Stimulated activated CD4-positive, alpha-beta T cell treated with anti-CD3 and anti-CD28 coated beads, TNF-alpha, amount 100 ng/mL, for 1 hour (primary cell): Measurements from ENCODE around the gene DLK1.

Source experiments
- DNase-seq, 3 donors: peaks; one replicate each; pipeline ENCODE4 v3.0.0-alpha.2; 2020; ENCODE audit warnings: low read depth in 3 of 3, low spot score in 1 of 3

The DLK1 gene

GRCh38 chr14:100692859-100693558 is 33.7 kb upstream of the DLK1 start:
- no peak for DNase-seq

- DNase-seq: no peak
These were observed 32.7 kb upstream of the DLK1 start for GRCh38 chr14:100693877-100694578.

DNA sequence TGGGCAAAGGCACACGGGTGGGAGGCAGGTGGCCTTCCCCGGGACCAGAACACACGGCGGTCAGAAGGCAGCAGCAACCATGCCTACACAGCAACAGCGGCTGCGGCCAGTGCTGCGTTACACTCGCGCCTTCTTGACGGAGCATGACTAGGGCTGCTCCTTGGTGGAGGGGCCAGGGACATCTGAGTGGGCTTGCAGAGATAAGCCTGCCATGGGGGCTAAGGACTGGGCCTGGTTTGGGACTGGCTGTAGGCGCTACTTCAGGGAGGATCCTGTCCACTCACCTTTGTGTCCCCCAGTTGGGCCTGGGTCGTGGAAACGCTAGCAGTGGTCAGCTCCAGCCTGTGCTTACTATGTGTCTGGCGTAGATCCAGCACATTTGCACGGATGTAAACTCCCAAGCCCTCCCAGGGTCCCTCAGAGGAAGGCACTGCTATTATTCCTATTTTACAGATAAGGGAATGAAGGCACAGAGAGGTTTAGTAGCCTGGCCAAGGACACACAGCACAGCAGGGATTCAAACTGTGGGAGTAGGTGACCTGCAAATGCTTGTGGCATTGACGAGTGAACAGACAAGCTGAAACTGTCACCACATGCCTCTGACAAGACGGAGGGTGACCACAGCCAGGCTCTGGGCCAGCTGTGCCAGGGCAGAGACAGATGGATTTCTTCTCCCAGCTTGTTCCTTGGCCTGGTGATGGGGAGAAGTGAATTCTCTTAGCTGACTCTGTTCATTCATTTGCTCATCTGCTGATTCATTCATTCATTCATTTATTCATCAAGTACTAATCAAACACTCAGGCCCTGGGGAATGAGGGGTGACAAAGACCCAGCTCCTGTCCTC is 31.9 kb upstream of the DLK1 start:
- no peak for DNase-seq

GRCh38 chr14:100695423-100695738 is 31.3 kb upstream of the DLK1 start:
- DNase-seq: no peak

DNA sequence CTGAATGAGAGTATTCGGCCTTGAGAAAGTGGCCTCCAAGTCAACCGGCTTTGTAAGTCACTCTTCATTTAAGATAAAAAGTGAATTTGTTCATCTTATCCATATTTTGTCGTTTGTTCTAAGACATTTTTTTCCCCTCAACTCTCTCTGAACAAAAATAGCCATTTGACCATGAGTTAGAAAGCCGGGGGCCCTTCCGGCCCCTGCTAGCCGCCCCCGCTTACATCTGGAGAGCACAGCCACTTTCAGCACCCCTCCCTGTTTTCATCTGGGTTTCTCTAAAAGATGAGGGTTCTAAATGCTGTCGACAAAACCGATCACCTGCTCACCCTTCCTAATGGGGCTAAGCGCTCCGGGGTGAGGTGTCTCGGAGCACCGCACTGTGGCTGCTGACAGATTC is 30.7 kb upstream of the DLK1 start:
- DNase-seq: no peak

DNA sequence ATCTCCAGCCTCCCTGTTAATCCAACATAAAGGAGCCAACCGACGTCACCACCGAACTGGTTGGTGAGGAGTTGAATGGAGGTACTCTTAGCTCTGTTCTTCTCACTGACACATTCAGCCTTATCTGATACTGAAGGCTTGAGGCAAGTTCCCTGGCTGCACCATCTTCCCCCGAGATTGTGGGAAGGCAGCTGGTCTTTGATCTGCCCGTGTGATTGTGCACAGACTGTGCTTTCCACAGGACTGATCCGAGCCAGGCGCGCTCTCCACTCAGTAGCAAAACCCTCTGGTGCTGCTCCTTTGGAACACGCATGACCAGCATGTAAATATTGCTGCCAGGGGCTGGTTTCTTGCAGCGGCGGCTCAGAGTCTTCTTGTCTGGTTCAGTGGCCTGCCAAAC is 30.1 kb upstream of the DLK1 start:
- no peak for DNase-seq

DNA sequence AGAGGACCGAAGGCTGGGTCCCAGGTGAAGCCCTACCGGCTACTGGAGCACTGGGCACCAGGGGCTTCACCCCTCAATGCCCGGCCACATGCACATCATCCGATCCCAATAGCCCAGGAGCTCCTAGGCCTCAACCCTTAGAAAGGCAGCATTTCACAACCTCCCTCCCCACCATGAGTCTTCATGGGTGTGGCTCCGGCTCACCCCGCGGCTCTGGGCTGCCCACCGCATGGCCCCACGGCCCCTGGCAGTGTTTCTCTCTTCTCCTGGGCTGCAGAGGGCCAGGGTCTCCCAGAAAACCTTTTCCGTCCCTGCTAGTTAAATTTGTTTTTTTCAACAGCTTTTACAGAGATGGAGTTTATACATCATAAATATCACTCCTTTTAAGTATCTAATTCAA is 28.6 kb upstream of the DLK1 start:
- DNase-seq: no peak

- no peak for DNase-seq
These were observed 27.8 kb upstream of the DLK1 start for GRCh38 chr14:100698666-100699448.

DNA sequence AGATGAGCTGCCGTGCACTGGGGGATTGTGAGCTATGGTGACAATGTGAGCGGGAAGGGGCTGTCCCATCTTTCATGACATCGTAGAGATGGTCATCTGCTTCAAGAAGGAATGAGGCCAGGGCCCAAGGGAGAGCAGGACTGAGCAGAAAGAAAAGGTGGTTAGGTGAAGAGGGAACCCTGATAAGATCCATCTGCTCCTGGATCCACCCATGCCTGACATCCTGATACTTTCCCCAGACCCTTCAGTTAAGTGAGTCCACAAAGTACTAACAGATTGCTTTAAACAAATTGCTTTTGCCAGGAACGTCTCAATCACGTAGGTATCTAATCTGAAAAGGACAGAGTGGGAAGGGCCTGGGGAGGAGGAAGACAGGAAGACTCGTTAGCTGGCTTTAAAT is 25.4 kb upstream of the DLK1 start:
- DNase-seq: no peak

GRCh38 chr14:100702590-100702989 is 24.1 kb upstream of the DLK1 start:
- no peak for DNase-seq

GRCh38 chr14:100703386-100704220 is 23.1 kb upstream of the DLK1 start:
- DNase-seq: no peak

GRCh38 chr14:100706200-100706599 is 20.5 kb upstream of the DLK1 start:
- no peak for DNase-seq

GRCh38 chr14:100706860-100707259 is 19.8 kb upstream of the DLK1 start:
- no peak for DNase-seq

- no peak for DNase-seq
These were observed 18.0 kb upstream of the DLK1 start for GRCh38 chr14:100708425-100709288.

- DNase-seq: no peak
These were observed 17.1 kb upstream of the DLK1 start for GRCh38 chr14:100709289-100710284.

DNA sequence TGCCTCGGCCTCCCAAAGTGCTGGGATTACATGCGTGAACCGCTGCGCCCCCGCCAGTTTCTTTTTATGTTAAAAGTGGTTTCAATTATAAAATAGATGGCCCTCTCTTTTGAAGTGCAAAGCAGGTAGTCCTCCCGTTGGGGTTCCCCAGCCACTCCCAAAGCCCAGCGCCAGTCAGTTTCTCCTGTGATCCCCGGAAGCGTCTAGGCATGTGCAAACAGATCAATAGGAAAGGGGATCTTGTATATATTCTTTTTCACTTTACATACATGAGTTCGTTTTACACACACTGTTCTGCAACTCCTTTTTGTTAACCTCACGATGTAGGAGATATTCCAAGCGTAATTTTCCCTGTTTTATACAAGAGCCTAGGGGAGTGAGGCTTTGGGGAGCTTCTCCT is 16.3 kb upstream of the DLK1 start:
- no peak for DNase-seq

GRCh38 chr14:100710826-100711462 is 15.7 kb upstream of the DLK1 start:
- no peak for DNase-seq

DNA sequence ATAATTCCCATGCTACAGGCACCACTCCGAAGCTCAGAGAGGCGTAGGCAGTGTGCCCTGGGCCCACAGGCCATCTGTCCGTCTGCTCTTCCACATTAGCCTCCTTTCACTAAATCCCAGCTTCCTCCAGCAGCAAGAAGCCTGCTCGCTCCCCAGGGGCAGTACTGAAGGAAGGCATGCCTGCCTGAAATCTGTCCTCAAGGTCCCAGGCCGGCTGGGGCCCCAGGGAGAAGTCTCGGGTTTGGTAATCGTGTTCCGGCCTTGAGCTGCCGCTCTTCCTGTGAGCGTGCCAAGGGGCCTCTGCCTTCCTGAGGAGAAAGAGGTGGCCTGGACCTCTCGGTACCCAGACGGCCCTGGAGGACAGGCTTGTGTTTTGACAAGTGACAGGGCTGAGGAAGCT is 15.2 kb upstream of the DLK1 start:
- no peak for DNase-seq
